Measurements from ENCODE around the gene TNC.

DNA sequence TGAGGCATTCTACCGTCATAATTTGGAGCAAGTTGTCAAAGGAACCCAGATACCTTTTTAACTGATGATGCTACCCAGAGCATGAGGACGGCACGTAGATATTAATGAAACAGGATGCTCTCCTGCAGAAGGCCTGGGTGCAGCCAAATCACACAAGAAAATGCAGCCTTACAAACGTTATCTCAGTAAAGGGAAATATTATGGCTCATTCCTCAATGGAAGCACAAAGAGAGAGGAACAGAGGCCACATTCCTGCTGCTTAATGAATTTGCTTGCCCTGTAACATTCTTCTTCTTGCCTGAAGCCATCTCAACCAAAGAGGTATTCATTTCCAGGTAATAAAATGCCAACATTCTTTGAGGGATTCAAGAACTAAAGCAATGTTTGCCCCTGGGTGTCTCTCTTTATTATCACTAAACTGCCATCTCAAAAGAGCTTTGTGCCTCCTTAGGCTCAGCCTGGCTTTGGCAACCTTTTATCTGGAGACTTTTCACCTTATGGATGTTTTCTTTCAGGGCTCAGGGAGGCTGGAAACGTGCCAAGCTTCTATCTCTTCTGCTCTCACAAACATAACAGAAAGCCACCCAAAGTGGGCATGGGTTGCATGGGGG is 92.9 kb downstream of the TNC start:
- no peak for TF ChIP-seq EZH2phosphoT487 (conservative IDR thresholded peaks at IDR 0.05; ENCODE audit: low read length)
- TF ChIP-seq, protein P1, sequence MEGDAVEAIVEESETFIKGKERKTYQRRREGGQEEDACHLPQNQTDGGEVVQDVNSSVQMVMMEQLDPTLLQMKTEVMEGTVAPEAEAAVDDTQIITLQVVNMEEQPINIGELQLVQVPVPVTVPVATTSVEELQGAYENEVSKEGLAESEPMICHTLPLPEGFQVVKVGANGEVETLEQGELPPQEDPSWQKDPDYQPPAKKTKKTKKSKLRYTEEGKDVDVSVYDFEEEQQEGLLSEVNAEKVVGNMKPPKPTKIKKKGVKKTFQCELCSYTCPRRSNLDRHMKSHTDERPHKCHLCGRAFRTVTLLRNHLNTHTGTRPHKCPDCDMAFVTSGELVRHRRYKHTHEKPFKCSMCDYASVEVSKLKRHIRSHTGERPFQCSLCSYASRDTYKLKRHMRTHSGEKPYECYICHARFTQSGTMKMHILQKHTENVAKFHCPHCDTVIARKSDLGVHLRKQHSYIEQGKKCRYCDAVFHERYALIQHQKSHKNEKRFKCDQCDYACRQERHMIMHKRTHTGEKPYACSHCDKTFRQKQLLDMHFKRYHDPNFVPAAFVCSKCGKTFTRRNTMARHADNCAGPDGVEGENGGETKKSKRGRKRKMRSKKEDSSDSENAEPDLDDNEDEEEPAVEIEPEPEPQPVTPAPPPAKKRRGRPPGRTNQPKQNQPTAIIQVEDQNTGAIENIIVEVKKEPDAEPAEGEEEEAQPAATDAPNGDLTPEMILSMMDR (IDR thresholded peaks at IDR 0.05; ENCODE audit: insufficient read depth, low read length, poor library complexity, severe bottlenecking) = no peak

All from SU-DHL-6 (cell line).